Brain microvascular endothelial cell (primary cell): ENCODE measurements around the gene CTBP2.
A peak's percentile ranks its signal among the peaks of the same experiment; 100 is the strongest.

Source experiments
- DNase-seq: peaks from one replicate; pipeline ENCODE4 v3.0.0-alpha.2; 2020
- H3K27ac ChIP-seq: fragments of 250-450 bp; sonication (Bioruptor Pico); 2 replicates; pipeline ENCODE4 v1.5.1; 2020; ENCODE audit warnings: mild to moderate bottlenecking, moderate library complexity
- H3K27me3 ChIP-seq: fragments of 250-450 bp; sonication (Bioruptor Pico); replicated peaks from 2 replicates; pipeline ENCODE4 v1.5.1; 2020; ENCODE audit warnings: mild to moderate bottlenecking
- H3K36me3 ChIP-seq: fragments of 250-450 bp; sonication (Bioruptor Pico); replicated peaks from 2 replicates; pipeline ENCODE4 v1.5.1; 2020; ENCODE audit warnings: mild to moderate bottlenecking
- H3K4me3 ChIP-seq: 2 replicates; pipeline ENCODE4 v1.5.1; 2011; ENCODE audit warnings: low read depth, mild to moderate bottlenecking, control low read depth, low read length, moderate library complexity
- CTCF ChIP-seq: IDR thresholded peaks from 2 replicates; pipeline ENCODE4 v1.5.1; 2011; ENCODE audit warnings: low read depth, mild to moderate bottlenecking, moderate library complexity, low read length, control low read depth, inconsistent platforms; ENCODE audit errors: missing control alignments
- in situ Hi-C: cut with HindIII; loops from 2 replicates; pipeline ENCODE4 v1.10.0; 2017; ENCODE audit warnings: low sequenced_read_pairs, low pct_ligation_motif_present

Gene CTBP2

GRCh38 chr10:124946945-124947344, 213.4 kb downstream of the CTBP2 start:
- DNase-seq = no peak

GRCh38 chr10:124944982-124945381, 215.4 kb downstream of the CTBP2 start:
- H3K4me3 ChIP-seq = no peak overlapping the region
- H3K27me3 ChIP-seq = no peaks in the 10 kb centered on the region
- TF ChIP-seq CTCF = no peak
- DNase-seq = no peak
- peaks cover 4% of the 10 kb centered on the region for H3K36me3 ChIP-seq
- in situ Hi-C loops = no loop called here
- peak overlapping the region; percentile 46 for H3K27ac ChIP-seq

More at GRCh38 chr10:124946945-124947344, 213.4 kb downstream of the CTBP2 start:
- H3K36me3 ChIP-seq = peaks cover 4% of the 10 kb centered on the region
- H3K27ac ChIP-seq = no peak overlapping the region
- in situ Hi-C loops = no loop called here
- H3K4me3 ChIP-seq = no peak overlapping the region
- H3K27me3 ChIP-seq = no peaks in the 10 kb centered on the region
- TF ChIP-seq CTCF = no peak

- no peak for TF ChIP-seq CTCF
- H3K36me3 ChIP-seq = peaks cover 4% of the 10 kb centered on the region
- in situ Hi-C loops = no loop called here
- peak; percentile 39 for DNase-seq
- H3K27me3 ChIP-seq = no peaks in the 10 kb centered on the region
- no peak overlapping the region for H3K4me3 ChIP-seq
- peak overlapping the region; percentile 48 for H3K27ac ChIP-seq
Observed at GRCh38 chr10:124943301-124944092, 216.9 kb downstream of the CTBP2 start.

- in situ Hi-C loops = no loop called here
- Histone ChIP-seq H3K27me3 (no peaks in the 10 kb centered on the region), H3K36me3 (peaks cover 4% of the 10 kb centered on the region), H3K27ac (no peak overlapping the region), H3K4me3 (no peak overlapping the region)
- no peak for TF ChIP-seq CTCF
- DNase-seq = no peak
Observed at GRCh38 chr10:124942317-124943169, 217.8 kb downstream of the CTBP2 start.

- no peak within 1 kb of the TSS for H3K27ac ChIP-seq
- in situ Hi-C loops = no loop called here
- TF ChIP-seq CTCF = no peak
- H3K4me3 ChIP-seq = no peak within 1 kb of the TSS
- peaks cover 4% of the 10 kb centered on the region for H3K36me3 ChIP-seq
- no peak for DNase-seq
- H3K27me3 ChIP-seq = no peaks in the 10 kb centered on the region
Observed at GRCh38 chr10:124941823-124942222, 218.5 kb downstream of the CTBP2 start, which contains the start of gene ZRANB1. Gene ZRANB1, plus strand, starts transcription at chr10:124942123. Its CDS starts 371 bp downstream, at chr10:124942494.
